CD14-positive monocyte (primary cell): ENCODE results near the gene SH3GLB2. TPM values are rescaled to one million over a fixed set of nuclear protein-coding genes. Genes with fewer than 3 reads are reported as not detected.

Source experiments
- DNase-seq, 3 donors: peaks; one replicate each; pipeline ENCODE4 v3.0.0-alpha.2; 2011 to 2022
- H2AFZ ChIP-seq: 2 replicates; pipeline ENCODE4 v1.6.0; 2012; ENCODE audit warnings: mild to moderate bottlenecking, low read depth, low read length, inconsistent platforms; ENCODE audit not compliant: insufficient read depth, poor library complexity, severe bottlenecking
- H3K27ac ChIP-seq, 2 donors: 1 replicate in 1 of 2; 2 replicates in 1 of 2; pipeline ENCODE4 v1.5.1; 2012 to 2013; ENCODE audit warnings: low read length in 2 of 2, control low read depth in 1 of 2, inconsistent platforms in 1 of 2, low read depth in 1 of 2, mild to moderate bottlenecking in 1 of 2
- H3K27me3 ChIP-seq, 2 donors: one replicate each; pipeline versions ENCODE4 v1.6.0 to v1.6.1; 2011 to 2013; ENCODE audit warnings: low read length in 2 of 2; ENCODE audit not compliant: control insufficient read depth in 2 of 2, insufficient read depth in 2 of 2
- H3K36me3 ChIP-seq, 2 donors: replicated peaks in 1 of 2; 1 replicate in 1 of 2; 2 replicates in 1 of 2; pipeline versions ENCODE4 v1.5.1 to v1.6.1; 2012 to 2013; ENCODE audit warnings: low read length in 2 of 2, control low read depth in 1 of 2, inconsistent platforms in 1 of 2, mild to moderate bottlenecking in 1 of 2; ENCODE audit not compliant: insufficient read depth in 2 of 2, control insufficient read depth in 1 of 2
- H3K4me1 ChIP-seq, 2 donors: 1 replicate in 1 of 2; 2 replicates in 1 of 2; pipeline versions ENCODE4 v1.5.1 to v1.6.1; 2012 to 2013; ENCODE audit warnings: low read length in 2 of 2, control low read depth in 1 of 2, inconsistent platforms in 1 of 2, mild to moderate bottlenecking in 1 of 2, moderate library complexity in 1 of 2; ENCODE audit not compliant: insufficient read depth in 2 of 2, control insufficient read depth in 1 of 2
- H3K4me2 ChIP-seq: replicated peaks from 2 replicates; pipeline ENCODE3; 2012; ENCODE audit warnings: low read length, moderate library complexity, mild to moderate bottlenecking; ENCODE audit not compliant: poor library complexity, severe bottlenecking; ENCODE audit errors: extremely low read depth
- H3K4me3 ChIP-seq, 3 experiments: fragments of 200-600 bp in 1 of 3; sonication (generic) in 1 of 3; replicated peaks in 1 of 3; 1 replicate in 2 of 3; 2 replicates in 1 of 3; pipeline ENCODE4 v1.5.1; 2011 to 2013; ENCODE audit warnings: low read length in 3 of 3, mild to moderate bottlenecking in 3 of 3, control low read depth in 2 of 3, low read depth in 2 of 3, inconsistent platforms in 1 of 3, moderate library complexity in 1 of 3
- H3K79me2 ChIP-seq: 2 replicates; pipeline ENCODE4 v1.6.0; 2012; ENCODE audit warnings: mild to moderate bottlenecking, control low read depth, inconsistent platforms, low read length, moderate library complexity; ENCODE audit not compliant: insufficient read depth
- H3K9ac ChIP-seq: 2 replicates; pipeline ENCODE4 v1.6.0; 2017; ENCODE audit warnings: low read length, mild to moderate bottlenecking; ENCODE audit not compliant: insufficient read depth, poor library complexity, severe bottlenecking
- H3K9me3 ChIP-seq, 2 donors: replicated peaks in 1 of 2; 1 replicate in 1 of 2; 2 replicates in 1 of 2; pipeline versions ENCODE4 v1.5.1 to v1.6.1; 2012 to 2013; ENCODE audit warnings: low read length in 2 of 2, control low read depth in 1 of 2; ENCODE audit not compliant: control insufficient read depth in 1 of 2, insufficient read depth in 1 of 2
- H4K20me1 ChIP-seq: 2 replicates; pipeline ENCODE4 v1.6.0; 2012; ENCODE audit warnings: mild to moderate bottlenecking, low read length, control low read depth, moderate library complexity; ENCODE audit not compliant: insufficient read depth
- H3K27ac Mint-ChIP-seq, 7 donors: one replicate each; pipeline ENCODE4 v1.8.0; 2020; ENCODE audit warnings: mild to moderate bottlenecking in 7 of 7, mixed read lengths in 7 of 7, moderate library complexity in 6 of 7, inconsistent platforms in 2 of 7
- H3K27me3 Mint-ChIP-seq, 3 donors: one replicate each; pipeline ENCODE4 v1.8.0; 2021 to 2022; ENCODE audit warnings: low read depth in 3 of 3, mild to moderate bottlenecking in 3 of 3, mixed read lengths in 3 of 3, moderate library complexity in 3 of 3, inconsistent platforms in 1 of 3
- H3K36me3 Mint-ChIP-seq, 2 donors: one replicate each; pipeline ENCODE4 v1.8.0; 2020; ENCODE audit warnings: mixed read lengths in 2 of 2, inconsistent platforms in 1 of 2, mild to moderate bottlenecking in 1 of 2
- H3K4me1 Mint-ChIP-seq: one replicate; pipeline ENCODE4 v1.8.0; 2020; ENCODE audit warnings: mild to moderate bottlenecking, mixed read lengths
- H3K4me3 Mint-ChIP-seq, 2 donors: one replicate each; pipeline ENCODE4 v1.8.0; 2020; ENCODE audit warnings: mild to moderate bottlenecking in 2 of 2, mixed read lengths in 2 of 2, moderate library complexity in 1 of 2
- H3K9me3 Mint-ChIP-seq, 7 donors: one replicate each; pipeline ENCODE4 v1.8.0; 2020 to 2022; ENCODE audit warnings: mixed read lengths in 7 of 7, mild to moderate bottlenecking in 6 of 7, moderate library complexity in 6 of 7, inconsistent platforms in 2 of 7
- WGBS: methylation state at CpG from one replicate; pipeline ENCODE4 v1.1.5; 2013; ENCODE audit warnings: missing lambda C conversion rate; ENCODE audit not compliant: insufficient coverage; 5-methylcytosine and 5-hydroxymethylcytosine counted together
- intact Hi-C, 2 donors: fragments of 100-400 bp; cut with micrococcal nuclease; formaldehyde crosslinking; loops; one replicate each; pipeline versions ENCODE4 v1.15.0 to v1.15.1; 2023
- polyA plus RNA-seq, 3 donors: library from polyadenylated mRNA; depleted of rRNA in 1 of 3; unstranded in 2 of 3; stranded (reverse) in 1 of 3; fragments of 300-500 nt in 2 of 3; fragments of >200 nt in 1 of 3; fragmentation: Illumina TruSeq in 2 of 3; gene quantifications; 1 replicate in 2 of 3; 2 replicates in 1 of 3; pipeline ENCODE4 v1.2.3, GENCODE V29; 2012 to 2021
- TF ChIP-seq, protein P1 (sequence below): fragments of 200-600 bp; IDR thresholded peaks from one replicate; pipeline ENCODE4 v1.8.0; 2022; ENCODE audit warnings: antibody characterized with exemption, mild to moderate bottlenecking

SH3GLB2 gene
- polyA plus RNA-seq, 3 donors = 8.0 to 77.0 (median 25.9) TPM

DNA sequence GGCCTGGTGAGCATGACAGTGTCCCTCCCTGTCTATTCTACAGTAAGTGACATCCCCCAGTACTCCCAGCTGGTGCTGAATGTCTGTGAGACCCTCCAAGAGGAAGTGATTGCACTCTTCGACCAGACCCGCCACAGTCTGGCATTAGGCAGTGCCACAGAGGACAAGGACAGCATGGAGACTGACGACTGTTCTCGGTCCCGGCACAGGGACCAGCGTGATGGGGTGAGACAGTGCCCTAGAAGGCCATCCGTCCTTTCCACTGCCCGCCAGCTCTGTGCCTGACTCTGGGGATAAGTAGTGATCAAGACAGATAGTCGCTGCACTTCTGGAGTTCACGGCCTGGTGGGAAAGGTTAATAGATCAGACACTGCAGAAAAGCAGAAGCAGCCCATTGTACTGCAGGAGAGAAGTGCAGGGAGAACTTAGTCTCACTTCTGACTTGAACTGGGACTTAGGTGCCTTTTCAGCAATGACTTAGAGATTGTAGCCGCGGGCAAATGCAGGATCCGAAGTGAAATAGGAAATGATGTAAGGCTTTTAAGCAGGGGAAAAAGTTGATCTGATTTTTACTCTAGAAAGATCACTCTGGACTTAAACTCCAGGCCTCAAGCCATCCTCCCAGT, 28.4 kb downstream of the SH3GLB2 start:
- DNase-seq = no peak
- H3K27ac ChIP-seq = peak overlapping the region in 1 of 2 donors; percentile 73
- peaks cover 79 to 98% of the 10 kb centered on the region in 2 donors for H3K36me3 ChIP-seq
- no peaks in the 10 kb centered on the region for H3K79me2 ChIP-seq
- no peak overlapping the region for H3K4me2 ChIP-seq
- WGBS = 80% methylated on average over 10 of the region's 13 CpGs
- H3K9me3 ChIP-seq = no peaks in the 10 kb centered on the region
- peaks cover 0 to 13% of the 10 kb centered on the region in 2 donors for H3K4me1 ChIP-seq
- intact Hi-C loops = no loop called here
- peaks cover 0 to 1% (median 0%) of the 10 kb centered on the region in 3 donors for H3K27me3 Mint-ChIP-seq
- H3K4me3 Mint-ChIP-seq = no peak overlapping the region
- no peaks in the 10 kb centered on the region for H3K4me1 Mint-ChIP-seq
- H3K27ac Mint-ChIP-seq = peak overlapping the region in 4 of 7 donors; percentile 28 to 54 (median 44)
- no peaks in the 10 kb centered on the region for H3K9me3 Mint-ChIP-seq
- no peaks in the 10 kb centered on the region for H3K27me3 ChIP-seq
- peaks cover 86 to 96% of the 10 kb centered on the region in 2 donors for H3K36me3 Mint-ChIP-seq
- H2AFZ ChIP-seq = no peak overlapping the region
- H3K4me3 ChIP-seq = no peak overlapping the region
- TF ChIP-seq, protein P1, sequence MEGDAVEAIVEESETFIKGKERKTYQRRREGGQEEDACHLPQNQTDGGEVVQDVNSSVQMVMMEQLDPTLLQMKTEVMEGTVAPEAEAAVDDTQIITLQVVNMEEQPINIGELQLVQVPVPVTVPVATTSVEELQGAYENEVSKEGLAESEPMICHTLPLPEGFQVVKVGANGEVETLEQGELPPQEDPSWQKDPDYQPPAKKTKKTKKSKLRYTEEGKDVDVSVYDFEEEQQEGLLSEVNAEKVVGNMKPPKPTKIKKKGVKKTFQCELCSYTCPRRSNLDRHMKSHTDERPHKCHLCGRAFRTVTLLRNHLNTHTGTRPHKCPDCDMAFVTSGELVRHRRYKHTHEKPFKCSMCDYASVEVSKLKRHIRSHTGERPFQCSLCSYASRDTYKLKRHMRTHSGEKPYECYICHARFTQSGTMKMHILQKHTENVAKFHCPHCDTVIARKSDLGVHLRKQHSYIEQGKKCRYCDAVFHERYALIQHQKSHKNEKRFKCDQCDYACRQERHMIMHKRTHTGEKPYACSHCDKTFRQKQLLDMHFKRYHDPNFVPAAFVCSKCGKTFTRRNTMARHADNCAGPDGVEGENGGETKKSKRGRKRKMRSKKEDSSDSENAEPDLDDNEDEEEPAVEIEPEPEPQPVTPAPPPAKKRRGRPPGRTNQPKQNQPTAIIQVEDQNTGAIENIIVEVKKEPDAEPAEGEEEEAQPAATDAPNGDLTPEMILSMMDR = no peak
- H3K9ac ChIP-seq = peak overlapping the region; percentile 28
- no peaks in the 10 kb centered on the region for H4K20me1 ChIP-seq

DNA sequence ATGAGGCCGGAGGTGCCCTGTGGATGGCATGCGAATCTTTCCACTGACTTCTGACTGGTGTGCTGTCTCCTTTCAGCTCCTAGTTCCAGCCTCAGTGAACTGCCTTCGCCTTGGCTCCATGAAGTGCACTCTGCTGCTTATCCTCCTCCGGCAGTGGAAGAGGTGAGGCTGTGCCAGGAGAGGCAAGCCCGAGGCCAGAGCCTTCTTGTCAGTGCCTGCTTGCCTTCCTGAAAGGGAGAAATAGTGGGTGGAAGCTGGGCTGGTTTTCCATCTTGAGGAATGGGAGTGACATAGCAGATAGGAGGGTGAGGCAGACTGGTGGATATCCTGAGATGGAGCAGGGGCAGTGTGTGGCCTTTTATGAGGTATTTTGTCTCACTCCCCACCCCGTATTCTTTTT, 29.7 kb downstream of the SH3GLB2 start:
- Mint-ChIP-seq H3K4me1 (no peaks in the 10 kb centered on the region), H3K27me3 (peaks cover 0 to 1% (median 0%) of the 10 kb centered on the region in 3 donors), H3K9me3 (no peaks in the 10 kb centered on the region), H3K27ac (peak overlapping the region in 1 of 7 donors; percentile 22), H3K36me3 (peaks cover 93 to 99% of the 10 kb centered on the region in 2 donors), H3K4me3 (no peak overlapping the region)
- intact Hi-C loops = no loop called here
- H3K4me1 ChIP-seq = peaks cover 0 to 13% of the 10 kb centered on the region in 2 donors
- peaks cover 89 to 100% of the 10 kb centered on the region in 2 donors for H3K36me3 ChIP-seq
- no peak overlapping the region for H2AFZ ChIP-seq
- H3K27me3 ChIP-seq = no peaks in the 10 kb centered on the region
- no peaks in the 10 kb centered on the region for H3K79me2 ChIP-seq
- no peaks in the 10 kb centered on the region for H4K20me1 ChIP-seq
- no peak overlapping the region for H3K9ac ChIP-seq
- H3K4me2 ChIP-seq = no peak overlapping the region
- TF ChIP-seq, protein P1 = no peak
- 98% methylated on average over 4 of the region's 6 CpGs for WGBS
- H3K4me3 ChIP-seq = no peak overlapping the region
- no peak for DNase-seq
- H3K9me3 ChIP-seq = no peaks in the 10 kb centered on the region
- no peak overlapping the region for H3K27ac ChIP-seq
